ENCODE results near the gene REXO2. TPM values are rescaled to one million over a fixed set of nuclear protein-coding genes. Genes with fewer than 3 reads are reported as not detected.

REXO2 gene
- total and polyA plus RNA-seq, 2 of the 4 experiments (the other 2 are of a cell fraction): 179 to 255 TPM

GRCh38 chr11:114447444-114447843, 8.2 kb downstream of the REXO2 start:
- in situ Hi-C loops (cut with MboI; ENCODE audit: low sequenced_read_pairs) (loop anchor here (10.0 kb wide), 1 partner anchor 93 kb away; no protein-coding TSS in a partner anchor), dilution Hi-C loops (cut with HindIII; ENCODE audit: low sequenced_read_pairs, unreplicated experiment) (no loop called here), intact Hi-C loops (cut with micrococcal nuclease) (loop anchor here (5.0 kb wide), 1 partner anchor 150 kb away; the partner anchor contains the start of gene NNMT)
- no peak overlapping the region for H2AFZ ChIP-seq (replicated peaks; ENCODE audit: low read length, poor library complexity)
- H3K9me3 ChIP-seq (ENCODE audit: control insufficient read depth, insufficient read depth, low read length): no peaks in the 10 kb centered on the region
- peak overlapping the region; percentile 67 for H3K9ac ChIP-seq (ENCODE audit: low read depth, low read length)
- H4K91ac ChIP-seq (ENCODE audit: insufficient read depth, low read depth, low read length): peak overlapping the region; percentile 60
- TF ChIP-seq MAZ (IDR thresholded peaks at IDR 0.05; ENCODE audit: borderline replicate concordance, low read depth, low read length): no peak
- TF ChIP-seq MXI1 (IDR thresholded peaks at IDR 0.05; ENCODE audit: borderline replicate concordance, low read depth, low read length): no peak
- peak; percentile 33; the same call in 1 of the 2 replicates for TF ChIP-seq CEBPB (IDR thresholded peaks at IDR 0.05; ENCODE audit: low read depth, low read length)
- TF ChIP-seq SMC3 (IDR thresholded peaks at IDR 0.05; ENCODE audit: low read depth, low read length): no peak
- no peak for TF ChIP-seq ELK1 (IDR thresholded peaks at IDR 0.05; ENCODE audit: borderline replicate concordance, low read depth, low read length)
- TF ChIP-seq RFX5 (IDR thresholded peaks at IDR 0.05; ENCODE audit: low read depth, low read length): no peak
- no peak for TF ChIP-seq NFE2L2 (IDR thresholded peaks at IDR 0.05; ENCODE audit: low read depth, low read length)
- H3K27me3 ChIP-seq (ENCODE audit: control insufficient read depth, insufficient read depth, low read length): no peaks in the 10 kb centered on the region
- peak; percentile 59 for ATAC-seq (ENCODE audit: low read depth)
- H3K4ac ChIP-seq (ENCODE audit: low read depth, low read length): peak overlapping the region; percentile 81
- no peaks in the 10 kb centered on the region for H4K20me1 ChIP-seq (ENCODE audit: insufficient read depth, low read length)
- CTCF ChIA-PET: interaction anchor here (0.6 to 1.1 kb wide), 3 partner anchors 80 to 181 kb away, joined by 3 to 4 read pairs (median 3); no protein-coding TSS in a partner anchor
- no peak overlapping the region for H2AK9ac ChIP-seq (replicated peaks; ENCODE audit: low read depth, low read length, poor library complexity)
- H2BK15ac ChIP-seq (ENCODE audit: low read depth, low read length): peak overlapping the region; percentile 95; the same call in 1 of the 3 replicates
- peak overlapping the region; percentile 35 for H2BK120ac ChIP-seq (ENCODE audit: low read depth, low read length)
- peaks cover 6% of the 10 kb centered on the region; the same call in 1 of the 2 replicates for H3K9me1 ChIP-seq (ENCODE audit: insufficient read depth, low read length)
- peak overlapping the region; percentile 85 for H2BK20ac ChIP-seq (ENCODE audit: low read depth, low read length)
- H2BK5ac ChIP-seq (ENCODE audit: low read depth, low read length, poor library complexity, severe bottlenecking): peak overlapping the region; percentile 68
- peak overlapping the region; percentile 78; the same call in 1 of the 2 replicates for H3K56ac ChIP-seq (ENCODE audit: extremely low read depth, insufficient read depth, low read length)
- peak overlapping the region in 1 of 2 experiments; percentile 54; a peak in 3 of 4 replicates for H4K8ac ChIP-seq (ENCODE audit: low read depth in 2 of 2, low read length in 2 of 2)
- DNase-seq: no peak
- peak overlapping the region; percentile 81 for H4K5ac ChIP-seq (ENCODE audit: low read depth, low read length)
- H3K4me1 ChIP-seq (ENCODE audit: control insufficient read depth, insufficient read depth, low read length): peaks cover 16% of the 10 kb centered on the region
- peak overlapping the region; percentile 91; the same call in 1 of the 2 replicates for H3K23ac ChIP-seq (ENCODE audit: low read depth, low read length)
- POLR2A ChIA-PET (ENCODE audit: unreplicated experiment): interaction anchor here (0.7 kb wide), 1 partner anchor 43 kb away, joined by 3 read pairs; no protein-coding TSS in a partner anchor
- no peak overlapping the region; the same call in 1 of the 2 replicates for H3K4me3 ChIP-seq (ENCODE audit: insufficient read depth, low read depth, low read length)
- peak overlapping the region; percentile 20 for H2AK5ac ChIP-seq (ENCODE audit: low read depth, low read length)
- H3K14ac ChIP-seq (replicated peaks; ENCODE audit: low read depth, low read length): peak overlapping the region; percentile 93
- H3K36me3 ChIP-seq (ENCODE audit: control insufficient read depth, insufficient read depth, low read length): peaks cover 20% of the 10 kb centered on the region
- WGBS, 2 experiments (ENCODE audit: extremely low coverage in 2 of 2, insufficient read length in 1 of 2): no CpG with 5 or more reads among the region's 2 CpGs
- H3K4me2 ChIP-seq (ENCODE audit: low read depth, low read length): peak overlapping the region; percentile 97
- no TSS peak for BruUV-seq (replicated peaks)
- peak overlapping the region; percentile 93; the same call in 1 of the 2 replicates for H3K27ac ChIP-seq (ENCODE audit: insufficient read depth, low read length)
- H3K79me1 ChIP-seq (ENCODE audit: low read depth in 1 of 2, low read length in 2 of 2): peaks cover 31 to 50% of the 10 kb centered on the region in 2 experiments
- peak overlapping the region; percentile 94 for H3K18ac ChIP-seq (ENCODE audit: low read depth, low read length)
